Adrenal gland (tissue), 5 donors: ENCODE results near the gene CARS1.

ENCODE experiments used
- POLR2A ChIP-seq, 2 donors: fragments of 450-650 bp; IDR thresholded peaks; one replicate each; pipeline ENCODE4 v1.6.1; 2017; ENCODE audit warnings: antibody characterized with exemption in 2 of 2, mild to moderate bottlenecking in 2 of 2, moderate library complexity in 1 of 2
- TF ChIP-seq, protein P1 (sequence below), 6 experiments: fragments of 450-650 bp in 4 of 6; fragments of 200-600 bp in 2 of 6; sonication (generic) in 1 of 6; IDR thresholded peaks; 1 replicate in 5 of 6; 2 replicates in 1 of 6; pipeline versions ENCODE4 v1.5.1 to v1.8.0; 2016 to 2021; ENCODE audit warnings: antibody characterized with exemption in 6 of 6, mild to moderate bottlenecking in 2 of 6, moderate library complexity in 1 of 6
- donor health status: DM: no; HTN: no; CAD: no.

DNA sequence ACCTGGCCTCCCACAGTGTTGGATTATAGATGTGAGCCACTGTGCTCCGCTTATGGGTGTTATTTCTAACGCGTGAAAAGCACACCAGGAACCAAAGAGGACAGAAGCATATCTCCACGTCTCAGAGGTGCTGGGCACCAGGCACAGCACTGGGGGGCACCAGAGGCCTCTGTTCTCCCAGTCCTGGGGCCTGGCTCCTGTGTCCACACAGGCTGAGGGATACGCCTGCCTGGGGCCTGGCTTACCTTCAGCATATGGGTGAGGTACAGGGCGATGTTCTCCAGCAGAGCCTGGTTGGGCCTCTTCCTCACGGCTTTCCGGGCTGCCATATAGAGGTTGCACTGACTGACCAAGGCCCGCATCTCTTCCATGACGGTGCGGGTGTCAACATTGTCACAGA, 40.4 kb downstream of the CARS1 start:
- TF ChIP-seq POLR2A (IDR thresholded peaks at IDR 0.05): no peak
- TF ChIP-seq, protein P1, sequence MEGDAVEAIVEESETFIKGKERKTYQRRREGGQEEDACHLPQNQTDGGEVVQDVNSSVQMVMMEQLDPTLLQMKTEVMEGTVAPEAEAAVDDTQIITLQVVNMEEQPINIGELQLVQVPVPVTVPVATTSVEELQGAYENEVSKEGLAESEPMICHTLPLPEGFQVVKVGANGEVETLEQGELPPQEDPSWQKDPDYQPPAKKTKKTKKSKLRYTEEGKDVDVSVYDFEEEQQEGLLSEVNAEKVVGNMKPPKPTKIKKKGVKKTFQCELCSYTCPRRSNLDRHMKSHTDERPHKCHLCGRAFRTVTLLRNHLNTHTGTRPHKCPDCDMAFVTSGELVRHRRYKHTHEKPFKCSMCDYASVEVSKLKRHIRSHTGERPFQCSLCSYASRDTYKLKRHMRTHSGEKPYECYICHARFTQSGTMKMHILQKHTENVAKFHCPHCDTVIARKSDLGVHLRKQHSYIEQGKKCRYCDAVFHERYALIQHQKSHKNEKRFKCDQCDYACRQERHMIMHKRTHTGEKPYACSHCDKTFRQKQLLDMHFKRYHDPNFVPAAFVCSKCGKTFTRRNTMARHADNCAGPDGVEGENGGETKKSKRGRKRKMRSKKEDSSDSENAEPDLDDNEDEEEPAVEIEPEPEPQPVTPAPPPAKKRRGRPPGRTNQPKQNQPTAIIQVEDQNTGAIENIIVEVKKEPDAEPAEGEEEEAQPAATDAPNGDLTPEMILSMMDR (IDR thresholded peaks at IDR 0.05): no peak
